COR-L47 (cell line): Measurements from ENCODE around the gene DLX4.
A peak's percentile ranks its signal among the peaks of the same experiment; 100 is the strongest.

Experiments
- DNase-seq: peaks from one replicate; lab custom pipeline; 2025; lab: John Stamatoyannopoulos, UW

The DLX4 gene

DNA sequence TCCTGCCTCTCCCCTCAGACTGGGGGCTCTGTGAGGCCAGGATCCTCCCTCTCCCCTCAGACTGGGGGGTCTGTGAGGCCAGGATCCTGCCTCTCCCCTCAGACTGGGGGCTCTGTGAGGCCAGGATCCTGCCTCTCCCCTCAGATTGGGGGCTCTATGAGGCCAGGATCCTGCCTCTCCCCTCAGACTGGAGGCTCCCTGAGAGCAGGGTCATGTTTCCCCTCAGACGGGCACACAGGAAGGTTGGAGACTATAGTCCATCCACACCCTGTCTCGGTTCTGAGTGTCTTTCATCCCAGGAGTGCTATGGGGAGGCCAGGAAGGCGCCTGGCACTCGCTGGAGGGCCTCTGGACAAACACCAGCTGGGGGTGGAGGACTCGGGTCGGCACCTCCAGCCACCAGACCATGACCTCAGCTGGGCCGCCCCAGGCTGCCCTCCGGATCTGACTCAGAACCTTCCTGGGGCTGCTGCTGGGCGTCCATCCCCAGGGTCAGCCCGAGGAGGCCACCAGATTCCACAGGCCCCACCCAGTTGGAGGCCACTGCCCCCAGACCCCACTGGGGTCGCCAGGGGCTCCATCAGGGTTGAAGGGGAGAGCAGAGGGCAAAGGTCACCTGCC is 21.9 kb upstream of the DLX4 start:
- DNase-seq = no peak

DNA sequence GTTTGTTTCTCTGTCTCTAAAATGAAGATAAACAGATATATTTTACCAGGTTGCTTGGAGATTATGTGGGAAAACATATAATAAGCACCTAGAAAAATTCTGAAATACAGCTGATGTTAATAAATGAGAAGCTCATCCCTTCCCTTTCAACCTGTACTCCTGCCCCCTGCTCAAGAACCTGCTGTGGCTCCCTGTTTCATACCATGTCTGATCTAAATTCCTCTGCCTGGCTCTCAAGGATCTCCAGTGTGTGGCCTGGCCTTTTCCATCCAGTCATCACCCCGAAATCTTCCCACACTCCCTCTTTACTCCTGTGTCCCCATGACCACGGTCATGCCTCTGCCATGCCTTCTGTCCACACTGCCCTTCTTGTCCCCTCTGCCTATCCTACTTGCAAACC is 19.4 kb upstream of the DLX4 start:
- DNase-seq = no peak

DNA sequence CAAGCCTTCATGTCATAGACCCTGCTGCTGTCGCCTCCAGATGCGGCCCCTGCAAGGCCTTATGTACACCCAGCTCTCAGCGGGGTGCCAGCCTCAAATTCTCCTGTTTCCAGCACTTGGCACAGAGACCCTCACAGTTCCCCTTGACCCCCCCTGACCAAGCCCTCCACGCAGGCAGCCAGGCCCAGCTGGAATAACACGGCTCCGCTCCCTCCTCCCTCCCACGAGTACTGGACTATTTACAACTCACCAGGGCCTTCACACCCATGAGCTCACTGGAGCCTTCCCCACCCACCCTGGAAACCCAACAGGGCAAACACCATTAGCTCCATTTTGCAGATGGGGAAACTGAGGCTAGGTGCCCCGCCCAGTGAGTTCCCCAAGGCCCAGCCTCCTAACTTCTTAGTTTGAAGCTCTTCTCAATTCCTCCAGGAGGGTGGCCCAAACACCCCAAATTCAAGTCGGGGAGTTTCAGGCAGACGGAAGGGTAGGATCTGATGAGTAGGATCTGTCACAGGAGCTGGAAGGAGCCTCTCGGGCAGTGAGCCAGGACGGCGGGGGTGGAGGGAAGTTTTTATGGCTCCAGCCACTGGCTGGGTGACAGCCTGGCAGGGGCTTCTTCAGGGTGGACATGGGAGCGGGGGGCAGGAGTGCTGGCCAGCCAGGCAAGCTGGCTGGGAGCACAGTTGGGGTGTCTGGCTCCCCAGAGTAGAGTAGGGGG is 17.5 kb upstream of the DLX4 start:
- DNase-seq = no peak

DNA sequence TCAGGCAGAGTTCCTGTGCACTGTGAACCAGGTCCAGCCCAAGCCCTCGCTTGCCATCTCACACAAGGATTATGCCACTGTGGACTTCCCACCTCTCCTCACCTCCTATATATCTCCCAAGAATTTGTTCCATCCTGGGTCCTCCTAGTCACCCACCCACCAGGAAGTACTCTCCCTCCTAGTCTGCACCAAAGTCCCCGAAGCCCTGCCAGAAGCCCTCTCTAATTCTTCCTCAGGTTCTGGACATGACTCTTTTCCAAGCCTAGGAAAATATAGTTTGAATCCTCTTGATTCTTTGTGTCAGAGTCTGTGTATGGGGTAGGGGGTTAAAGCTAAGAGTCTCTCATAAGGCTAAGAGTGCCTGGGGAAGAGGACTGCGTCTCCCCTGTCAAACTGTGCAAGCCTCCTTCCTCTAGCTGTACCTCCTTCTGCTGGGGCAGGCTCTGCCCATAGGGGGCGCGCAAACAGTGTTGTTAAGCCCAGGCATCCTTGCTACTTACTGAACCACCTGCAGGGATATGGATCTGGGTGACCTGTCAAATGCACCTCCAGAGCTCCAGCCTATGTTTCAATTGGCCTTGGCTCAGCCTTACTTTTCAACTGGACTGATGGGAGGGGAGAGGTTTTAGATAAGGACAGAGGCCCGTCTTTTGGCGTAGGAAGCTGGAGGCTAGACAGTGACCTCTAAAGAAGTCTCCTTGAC is 16.6 kb upstream of the DLX4 start:
- peak; percentile 71 for DNase-seq

DNA sequence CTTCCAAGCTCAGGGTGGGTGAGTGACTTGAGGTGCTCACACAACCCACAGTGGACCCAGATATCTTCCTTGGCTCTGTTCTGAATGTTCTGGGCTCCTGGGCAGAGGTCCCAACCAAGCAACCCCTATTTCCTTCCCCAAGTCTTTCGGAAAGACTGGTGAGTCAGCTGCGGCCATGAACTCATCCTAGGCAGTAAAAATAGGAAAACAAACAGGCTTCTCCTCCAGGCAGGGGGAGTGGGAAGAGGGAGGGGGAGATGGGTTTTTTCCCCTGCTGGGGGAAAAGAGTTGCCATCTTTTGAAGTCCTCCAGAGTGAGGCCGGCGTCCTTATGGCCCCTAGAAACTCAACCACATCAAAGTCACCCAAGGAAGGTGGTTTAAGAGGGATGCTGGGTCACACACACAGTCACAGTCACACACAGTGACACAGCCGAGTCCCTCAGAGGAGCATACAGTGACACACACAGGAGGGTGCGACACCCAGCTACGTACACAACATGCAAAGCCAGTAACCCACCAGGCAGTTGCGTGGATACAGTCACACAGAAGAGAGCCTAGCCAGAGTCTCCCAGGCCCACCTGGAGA is 16.0 kb upstream of the DLX4 start:
- no peak for DNase-seq

DNA sequence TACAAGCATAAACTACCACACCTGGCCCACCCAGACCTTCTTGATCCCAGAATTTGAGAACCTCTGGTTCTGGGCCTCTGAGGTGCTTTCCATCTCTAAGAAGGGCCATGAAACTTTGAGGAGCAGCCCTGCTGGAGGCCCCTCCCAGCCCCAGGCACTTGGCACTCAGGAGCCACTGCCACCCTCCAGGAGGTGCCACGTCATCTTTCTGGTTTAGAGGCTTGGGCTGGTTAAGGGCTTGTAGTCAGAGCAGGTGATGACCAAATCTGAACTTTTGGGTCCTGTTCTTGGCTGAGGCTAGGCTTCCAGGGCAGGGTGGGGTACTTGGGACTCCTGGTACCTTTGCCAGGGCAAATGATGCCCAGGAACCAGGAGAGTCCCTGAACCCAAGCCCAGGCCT is 13.8 kb upstream of the DLX4 start:
- no peak for DNase-seq

DNA sequence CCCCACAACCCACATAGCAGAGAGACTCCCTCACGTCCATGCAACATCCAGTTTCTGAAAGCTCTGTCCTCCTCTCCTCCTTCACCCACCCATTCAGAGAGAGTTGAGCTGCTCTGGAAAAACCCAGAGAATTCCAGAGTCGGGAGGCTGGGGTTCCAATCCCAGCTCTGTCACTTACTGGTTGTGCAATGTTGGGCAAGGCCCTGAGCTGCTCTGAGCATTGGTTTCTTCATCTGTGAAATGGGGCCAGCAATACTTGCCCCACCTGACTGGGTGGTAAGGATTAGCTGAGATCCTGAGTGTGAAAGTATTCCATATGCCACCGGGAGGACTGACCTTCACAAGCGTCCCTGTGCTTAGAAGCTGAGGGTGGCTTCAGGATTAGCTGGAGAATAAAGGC is 12.2 kb upstream of the DLX4 start:
- no peak for DNase-seq

DNA sequence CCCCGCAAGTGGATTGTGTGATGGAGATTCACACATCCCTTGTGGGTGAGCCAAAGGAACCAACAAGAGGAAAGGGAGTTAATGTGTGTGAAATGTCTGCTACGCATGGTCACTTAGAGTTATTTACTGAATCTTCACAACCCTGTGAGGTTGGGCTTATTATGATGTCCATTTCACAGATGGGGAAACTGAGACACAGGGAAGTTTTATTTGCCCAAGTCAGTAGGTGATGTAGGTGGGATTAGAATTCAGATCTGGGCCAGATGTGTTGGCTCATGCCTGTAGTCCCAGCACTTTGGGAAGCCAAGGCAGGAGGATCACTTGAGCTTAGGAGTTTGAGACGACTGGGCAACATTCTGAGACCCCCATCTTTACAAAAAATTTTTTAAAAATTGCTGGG is 11.6 kb upstream of the DLX4 start:
- no peak for DNase-seq

DNA sequence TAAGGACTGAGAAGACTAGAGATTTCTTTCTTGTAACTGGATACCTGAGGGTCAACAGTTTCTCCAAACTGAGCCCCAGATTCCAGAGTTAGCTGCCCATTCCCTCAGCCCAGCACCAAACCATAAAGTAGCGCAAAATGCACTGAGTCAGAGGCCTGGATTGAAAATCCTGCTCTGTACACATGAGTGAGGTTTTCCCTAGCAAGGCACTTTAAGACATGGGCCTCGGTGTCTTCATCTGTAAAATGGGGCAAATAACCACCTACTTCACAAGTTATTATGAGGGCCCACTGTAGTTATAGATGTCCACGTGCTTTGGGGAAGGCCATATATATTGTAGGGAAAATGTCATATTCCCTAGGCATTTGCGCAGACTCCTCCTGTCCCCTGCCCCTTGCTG is 10.3 kb upstream of the DLX4 start:
- DNase-seq = no peak

DNA sequence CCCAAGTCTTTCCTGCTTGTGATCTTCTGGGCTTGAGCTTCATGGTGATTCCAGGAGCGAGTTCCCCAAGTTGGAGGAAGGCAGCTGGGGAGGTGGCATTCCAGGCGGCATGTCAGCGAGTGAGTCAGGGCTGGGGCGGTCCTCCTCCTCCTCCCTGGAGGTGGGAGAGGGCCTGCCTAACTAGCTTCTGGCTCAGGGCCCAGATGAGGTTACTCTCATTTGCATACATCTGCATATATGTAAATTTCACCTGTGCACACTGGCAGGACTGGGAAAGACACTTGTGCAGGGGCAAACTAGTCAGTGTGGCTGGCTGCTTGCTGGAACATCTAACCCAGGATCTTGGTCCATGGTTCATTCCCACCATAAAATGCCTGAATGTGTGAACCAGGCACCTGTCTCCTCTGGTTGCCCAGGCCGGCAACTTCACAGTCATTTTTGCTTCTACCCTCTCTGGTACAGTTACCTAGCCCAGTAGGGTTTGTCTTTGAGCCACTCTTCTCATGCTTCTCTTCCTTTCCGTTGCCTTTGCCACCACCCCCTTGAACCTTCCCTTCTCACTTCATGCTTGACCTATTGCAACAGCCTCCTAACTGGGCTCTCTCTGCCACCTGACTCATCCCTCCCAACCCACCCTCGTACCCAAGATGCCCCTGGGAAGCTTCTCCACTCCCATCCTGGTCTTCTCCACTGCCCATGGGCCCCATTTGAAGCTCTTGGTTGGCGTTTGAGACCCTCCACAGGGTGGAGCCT is 9.6 kb upstream of the DLX4 start:
- DNase-seq = no peak

DNA sequence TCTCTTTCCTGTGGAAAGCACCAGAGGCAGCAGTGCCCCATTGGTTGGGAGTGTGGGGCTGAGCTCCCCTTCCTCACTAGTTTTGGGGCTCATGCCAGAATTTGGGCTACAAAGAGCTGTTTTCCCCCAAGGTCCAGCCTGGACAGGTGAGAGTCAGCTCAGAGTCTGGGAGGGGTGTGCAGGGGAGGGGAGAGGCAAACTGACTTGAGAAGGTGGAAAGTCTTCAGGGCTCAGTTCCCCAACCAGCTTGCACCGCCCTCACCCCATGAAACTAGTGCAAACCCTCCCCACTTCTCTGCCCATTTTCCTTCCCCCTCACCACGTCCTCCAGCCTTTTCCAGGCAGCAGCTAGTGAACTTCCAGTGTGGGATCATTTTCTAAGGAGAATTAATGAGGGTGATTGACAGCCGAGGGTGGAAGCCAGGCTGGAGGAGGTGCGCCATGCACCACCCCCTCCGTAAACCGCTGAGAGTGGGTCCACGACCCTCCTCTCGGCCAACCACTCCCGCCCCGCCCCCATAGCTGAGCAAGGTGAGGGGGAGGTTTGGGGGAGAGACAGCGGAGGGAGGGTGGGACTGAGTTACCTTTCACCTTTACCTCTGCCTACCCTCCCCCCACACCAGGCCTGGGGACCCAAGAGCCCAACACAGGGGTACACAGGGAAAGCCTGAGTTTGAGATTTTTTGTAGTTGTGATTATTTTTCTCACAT is 6.2 kb upstream of the DLX4 start:
- no peak for DNase-seq

DNA sequence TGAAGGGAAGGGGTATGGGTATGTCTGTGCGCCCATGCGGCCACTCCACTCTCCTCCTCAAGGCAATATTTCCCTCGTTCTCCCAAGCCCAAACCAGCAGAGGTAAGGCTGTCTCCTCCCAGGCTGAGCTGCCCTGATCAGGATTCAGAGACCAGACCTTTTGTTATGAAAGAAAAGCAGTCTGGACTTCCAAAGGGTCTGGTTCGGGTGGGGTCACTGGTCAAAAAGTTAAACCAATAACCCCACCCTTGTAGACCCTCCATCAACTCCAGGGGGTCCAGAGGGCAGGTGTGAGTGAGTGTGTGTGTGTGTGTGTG is 5.7 kb upstream of the DLX4 start:
- DNase-seq = no peak

DNA sequence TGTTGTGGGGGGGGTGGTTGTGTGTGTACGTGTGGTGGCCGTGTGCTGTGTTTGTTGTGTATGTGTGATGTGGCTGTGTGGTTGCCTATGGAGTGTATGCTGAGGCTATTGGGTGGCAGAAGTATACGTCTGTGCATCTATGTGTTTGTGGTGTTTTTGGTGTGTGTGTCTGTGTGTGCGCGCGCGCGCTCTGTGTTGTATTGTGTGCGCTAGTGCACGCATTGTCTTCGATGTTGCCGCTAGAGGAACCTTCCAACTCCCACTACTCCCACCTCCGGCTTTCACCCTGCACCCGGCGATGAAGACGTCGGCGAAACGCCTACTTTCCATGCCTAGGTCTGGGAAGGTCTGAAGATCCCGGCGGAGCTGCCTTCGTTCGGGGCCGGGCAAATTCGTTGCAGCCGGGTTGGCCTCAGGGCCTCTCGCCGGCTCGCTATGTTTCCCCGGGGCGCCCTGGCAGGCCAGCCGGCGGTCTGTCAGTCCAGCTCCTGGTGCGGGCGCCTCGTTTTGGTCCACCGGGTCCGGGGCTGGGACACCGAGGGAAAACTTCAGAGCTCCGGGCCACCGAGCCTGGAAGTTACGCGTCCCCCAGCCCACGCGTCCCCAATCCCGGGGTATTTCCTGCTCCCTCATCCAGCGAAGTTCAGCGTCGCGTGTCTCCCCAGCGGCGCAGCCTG is 5.2 kb upstream of the DLX4 start:
- no peak for DNase-seq

DNA sequence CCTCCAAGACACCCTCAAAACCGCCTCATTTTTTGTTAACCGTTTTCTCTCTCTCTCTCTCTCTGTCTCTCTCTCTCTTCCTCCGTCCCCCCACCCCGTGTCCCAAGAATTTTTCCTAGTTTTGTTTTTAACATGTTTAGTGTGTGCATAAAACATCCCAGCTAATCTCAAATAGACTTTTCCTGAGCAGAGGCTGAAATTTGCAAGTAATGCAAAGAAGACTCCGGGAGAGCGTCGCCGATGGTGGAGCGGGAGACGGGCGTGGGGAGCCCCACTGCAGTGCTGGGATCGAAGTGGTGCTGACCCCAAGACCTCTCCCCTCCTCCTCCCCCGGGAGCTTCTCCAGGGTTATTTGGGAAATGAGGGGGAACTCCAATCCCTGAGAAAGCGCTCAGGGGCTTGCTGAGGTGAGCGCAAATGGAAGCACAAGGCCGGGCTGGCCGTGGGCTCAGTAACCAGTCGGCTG is 4.7 kb upstream of the DLX4 start:
- DNase-seq = no peak

DNA sequence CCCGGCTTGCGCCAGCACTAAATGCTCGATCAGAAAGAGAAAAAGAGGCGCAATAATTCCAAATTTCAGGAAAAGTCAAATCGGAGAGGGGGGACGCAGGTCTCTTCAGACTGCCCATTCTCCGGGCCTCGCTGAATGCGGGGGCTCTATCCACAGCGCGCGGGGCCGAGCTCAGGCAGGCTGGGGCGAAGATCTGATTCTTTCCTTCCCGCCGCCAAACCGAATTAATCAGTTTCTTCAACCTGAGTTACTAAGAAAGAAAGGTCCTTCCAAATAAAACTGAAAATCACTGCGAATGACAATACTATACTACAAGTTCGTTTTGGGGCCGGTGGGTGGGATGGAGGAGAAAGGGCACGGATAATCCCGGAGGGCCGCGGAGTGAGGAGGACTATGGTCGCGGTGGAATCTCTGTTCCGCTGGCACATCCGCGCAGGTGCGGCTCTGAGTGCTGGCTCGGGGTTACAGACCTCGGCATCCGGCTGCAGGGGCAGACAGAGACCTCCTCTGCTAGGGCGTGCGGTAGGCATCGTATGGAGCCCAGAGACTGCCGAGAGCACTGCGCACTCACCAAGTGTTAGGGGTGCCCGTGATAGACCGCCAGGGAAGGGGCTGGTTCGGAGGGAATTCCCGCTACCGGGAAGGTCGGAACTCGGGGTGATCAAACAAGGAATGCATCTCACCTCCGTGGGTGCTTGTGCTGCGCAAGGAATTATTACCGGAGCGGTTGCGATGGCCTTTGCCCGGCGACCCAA is 4.0 kb upstream of the DLX4 start:
- no peak for DNase-seq

DNA sequence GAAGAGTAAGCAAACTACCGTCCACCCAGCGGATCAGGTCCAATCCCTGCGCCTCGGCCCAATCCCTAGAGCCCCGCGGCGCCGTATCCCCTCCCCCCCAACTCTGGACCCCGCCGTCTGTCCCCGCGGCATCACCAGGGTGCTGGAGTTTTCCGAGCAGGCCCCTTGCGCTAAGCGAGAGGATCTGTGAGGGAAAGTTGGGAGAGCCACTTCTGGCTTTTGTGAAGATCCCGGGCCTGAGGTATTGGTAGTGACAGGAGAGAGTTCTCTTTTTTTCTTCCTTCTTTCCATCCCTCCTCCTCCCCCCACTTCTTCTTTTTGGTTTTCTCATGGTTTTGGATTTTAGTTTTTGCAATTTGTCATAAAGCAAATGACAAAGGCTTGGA is 3.5 kb upstream of the DLX4 start:
- DNase-seq = no peak

DNA sequence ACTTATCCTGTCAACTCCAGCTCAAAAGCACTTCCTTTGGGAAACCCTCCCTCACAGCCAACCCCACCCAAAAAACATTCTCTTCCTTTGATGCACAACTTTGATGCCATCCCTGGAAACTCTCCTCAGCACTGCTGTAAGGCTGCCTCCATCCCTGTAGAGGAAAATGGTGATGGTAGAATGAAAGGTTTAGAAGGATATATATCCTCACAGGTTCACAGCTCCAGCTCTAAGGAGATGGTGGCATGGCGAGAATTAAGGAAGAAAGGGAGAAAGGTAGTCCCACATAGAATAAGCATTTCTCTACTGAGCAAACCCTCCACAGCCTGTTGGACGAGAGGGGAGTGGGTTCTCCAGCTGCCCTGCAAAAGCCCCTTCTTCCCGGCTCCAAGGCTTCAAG is 2.2 kb upstream of the DLX4 start:
- DNase-seq = no peak

DNA sequence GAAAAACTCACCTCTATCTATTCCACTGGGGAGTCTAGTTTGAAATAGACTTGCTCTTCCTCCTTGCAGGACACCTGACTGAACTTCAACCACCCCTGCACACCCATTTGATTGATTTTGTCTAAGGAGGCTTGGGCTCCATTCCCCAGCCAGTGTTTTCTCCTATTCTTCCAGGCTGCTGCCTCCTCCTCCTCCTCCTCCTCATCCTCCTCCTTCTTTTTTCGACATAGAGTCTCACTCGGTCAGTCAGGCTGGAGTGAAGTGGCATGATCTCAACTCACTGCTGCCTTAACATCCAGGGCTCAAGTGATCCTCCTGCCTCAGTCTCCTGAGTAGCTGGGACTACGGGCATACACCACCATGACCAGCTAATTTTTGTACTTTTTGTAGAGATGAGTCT is 1.8 kb upstream of the DLX4 start:
- DNase-seq = no peak

DNA sequence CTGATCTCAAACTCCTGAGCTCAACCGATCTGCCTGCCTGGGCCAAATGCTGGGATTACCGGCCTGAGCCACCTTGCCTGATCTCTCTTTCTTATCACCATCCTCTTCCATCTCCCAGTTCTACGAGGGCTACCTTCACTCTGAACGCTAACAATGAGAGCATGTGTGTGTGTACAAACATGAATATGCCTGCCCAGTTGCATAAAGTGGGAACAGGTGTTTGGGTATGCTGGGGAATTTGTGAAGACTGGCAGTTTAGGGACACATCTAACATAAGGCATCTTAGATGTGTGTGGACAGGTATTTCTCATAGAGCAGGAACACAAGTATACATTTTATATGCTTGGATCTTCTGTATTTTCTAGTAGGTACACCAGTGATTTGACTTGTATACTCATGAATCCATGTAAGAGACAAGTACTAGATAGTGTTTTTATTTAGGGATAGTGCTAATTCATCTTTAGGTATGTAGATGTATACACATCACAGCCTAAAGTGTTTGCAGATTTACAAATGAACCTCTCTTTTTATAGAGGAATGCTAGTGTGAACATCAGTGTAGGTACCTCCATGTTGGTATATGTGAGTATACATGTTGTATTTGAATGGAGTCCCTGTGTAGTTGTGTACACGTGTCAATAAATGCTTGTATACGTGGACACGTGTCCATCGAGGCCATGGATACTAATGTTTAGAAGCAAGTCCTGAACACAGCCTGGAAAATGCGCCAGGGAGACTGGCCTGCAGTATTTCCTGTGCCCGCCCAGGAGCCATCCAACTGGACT is 1.2 kb upstream of the DLX4 start:
- DNase-seq = no peak
